Nephron progenitor cell (in vitro differentiated cells): ENCODE data around the gene STXBP6.

ENCODE experiments used
- DNase-seq: peaks from one replicate; pipeline ENCODE4 v3.0.0; 2021
- H3K27ac Mint-ChIP-seq: 2 replicates; pipeline ENCODE4 v1.8.0; 2021; ENCODE audit warnings: mild to moderate bottlenecking, moderate library complexity, mixed read lengths
- H3K27me3 Mint-ChIP-seq: 2 replicates; pipeline ENCODE4 v1.8.0; 2021; ENCODE audit warnings: mild to moderate bottlenecking, low read depth, mixed read lengths; ENCODE audit not compliant: poor library complexity
- H3K36me3 Mint-ChIP-seq: 2 replicates; pipeline ENCODE4 v1.8.0; 2021; ENCODE audit warnings: low read depth, mixed read lengths
- H3K4me1 Mint-ChIP-seq: 2 replicates; pipeline ENCODE4 v1.8.0; 2021; ENCODE audit warnings: mixed read lengths
- H3K4me3 Mint-ChIP-seq: 2 replicates; pipeline ENCODE4 v1.8.0; 2021; ENCODE audit warnings: mild to moderate bottlenecking, moderate library complexity, mixed read lengths
- H3K9me3 Mint-ChIP-seq: 2 replicates; pipeline ENCODE4 v1.8.0; 2021; ENCODE audit warnings: mild to moderate bottlenecking, moderate library complexity, mixed read lengths
- TF ChIP-seq, protein P1 (sequence below): fragments of 200-600 bp; sonication (generic); IDR thresholded peaks from 2 replicates; pipeline ENCODE4 v1.5.0; 2021; ENCODE audit warnings: antibody characterized with exemption

Gene STXBP6

GRCh38 chr14:25019892-25020291 lies 30.1 kb downstream of the STXBP6 start:
- peaks cover 6% of the 10 kb centered on the region for H3K36me3 Mint-ChIP-seq
- no peak overlapping the region for H3K27ac Mint-ChIP-seq
- TF ChIP-seq, protein P1, sequence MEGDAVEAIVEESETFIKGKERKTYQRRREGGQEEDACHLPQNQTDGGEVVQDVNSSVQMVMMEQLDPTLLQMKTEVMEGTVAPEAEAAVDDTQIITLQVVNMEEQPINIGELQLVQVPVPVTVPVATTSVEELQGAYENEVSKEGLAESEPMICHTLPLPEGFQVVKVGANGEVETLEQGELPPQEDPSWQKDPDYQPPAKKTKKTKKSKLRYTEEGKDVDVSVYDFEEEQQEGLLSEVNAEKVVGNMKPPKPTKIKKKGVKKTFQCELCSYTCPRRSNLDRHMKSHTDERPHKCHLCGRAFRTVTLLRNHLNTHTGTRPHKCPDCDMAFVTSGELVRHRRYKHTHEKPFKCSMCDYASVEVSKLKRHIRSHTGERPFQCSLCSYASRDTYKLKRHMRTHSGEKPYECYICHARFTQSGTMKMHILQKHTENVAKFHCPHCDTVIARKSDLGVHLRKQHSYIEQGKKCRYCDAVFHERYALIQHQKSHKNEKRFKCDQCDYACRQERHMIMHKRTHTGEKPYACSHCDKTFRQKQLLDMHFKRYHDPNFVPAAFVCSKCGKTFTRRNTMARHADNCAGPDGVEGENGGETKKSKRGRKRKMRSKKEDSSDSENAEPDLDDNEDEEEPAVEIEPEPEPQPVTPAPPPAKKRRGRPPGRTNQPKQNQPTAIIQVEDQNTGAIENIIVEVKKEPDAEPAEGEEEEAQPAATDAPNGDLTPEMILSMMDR, result no peak
- H3K4me3 Mint-ChIP-seq, result no peak overlapping the region
- no peaks in the 10 kb centered on the region for H3K4me1 Mint-ChIP-seq
- H3K27me3 Mint-ChIP-seq, result no peaks in the 10 kb centered on the region
- no peak for DNase-seq
- H3K9me3 Mint-ChIP-seq, result no peaks in the 10 kb centered on the region

DNA sequence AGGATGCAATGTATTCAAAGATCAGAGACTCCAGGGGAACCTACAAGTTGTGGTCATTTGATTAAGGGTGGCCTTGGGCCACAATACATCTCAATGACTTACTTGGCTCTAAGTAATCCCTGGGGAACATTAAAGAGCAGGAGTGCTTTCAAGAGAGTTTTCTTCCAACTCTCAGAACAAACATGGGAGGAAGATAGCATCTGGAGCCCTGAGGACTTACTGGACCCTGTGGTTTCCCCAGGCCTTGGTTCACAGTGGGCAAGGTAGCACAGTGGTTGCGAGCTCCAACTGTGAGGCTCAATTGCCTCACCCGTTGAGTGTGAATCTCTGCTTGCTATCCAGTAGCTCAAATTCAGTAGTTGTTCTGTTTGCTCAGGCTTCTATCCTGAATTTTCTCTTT lies 32.4 kb downstream of the STXBP6 start:
- H3K36me3 Mint-ChIP-seq, result peaks cover 6% of the 10 kb centered on the region
- no peaks in the 10 kb centered on the region for H3K4me1 Mint-ChIP-seq
- H3K4me3 Mint-ChIP-seq, result no peak overlapping the region
- no peak for DNase-seq
- H3K27ac Mint-ChIP-seq, result no peak overlapping the region
- TF ChIP-seq, protein P1, result no peak
- no peaks in the 10 kb centered on the region for H3K27me3 Mint-ChIP-seq
- no peaks in the 10 kb centered on the region for H3K9me3 Mint-ChIP-seq

DNA sequence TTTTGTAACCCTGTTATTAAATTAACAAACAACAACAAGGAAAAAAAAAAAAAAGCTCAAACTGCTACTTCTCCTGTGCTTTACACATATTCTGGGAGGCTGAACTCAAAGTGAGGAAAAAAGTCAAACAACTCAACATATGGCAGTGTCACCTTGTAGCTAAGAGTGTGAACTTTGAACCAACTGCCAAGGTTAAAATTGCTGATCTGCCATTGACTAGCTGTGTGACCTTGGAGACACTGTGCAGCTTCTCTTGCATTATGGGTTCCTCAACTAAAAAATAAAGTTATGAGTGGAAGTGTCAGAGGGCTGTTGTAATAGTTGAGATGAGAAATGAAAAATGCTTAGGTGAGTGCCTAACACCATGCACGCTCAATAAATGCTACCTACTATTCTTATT lies 34.2 kb downstream of the STXBP6 start:
- H3K27ac Mint-ChIP-seq, result no peak overlapping the region
- no peaks in the 10 kb centered on the region for H3K9me3 Mint-ChIP-seq
- peaks cover 6% of the 10 kb centered on the region for H3K4me1 Mint-ChIP-seq

DNA sequence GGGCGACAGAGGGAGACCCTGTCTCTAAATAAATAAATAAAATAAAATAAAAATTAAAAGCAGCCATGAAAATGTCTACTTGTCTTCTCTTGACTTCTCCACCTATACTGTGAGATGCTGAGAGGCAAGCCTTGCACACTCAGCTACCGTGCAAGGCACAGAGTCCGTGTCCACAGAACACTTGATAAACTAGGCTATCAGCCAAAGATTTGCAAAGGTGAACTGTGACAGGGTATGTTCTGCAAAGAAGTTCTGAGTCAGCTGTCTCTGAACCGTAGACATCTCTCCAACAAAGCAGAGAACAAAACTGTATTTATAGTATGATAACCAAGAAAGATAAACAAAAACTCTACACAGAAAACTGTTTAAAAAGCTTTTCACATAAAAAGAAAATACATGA lies 35.5 kb downstream of the STXBP6 start:
- Mint-ChIP-seq H3K4me1 (peaks cover 19% of the 10 kb centered on the region), H3K36me3 (peaks cover 6% of the 10 kb centered on the region), H3K27ac (no peak overlapping the region), H3K27me3 (no peaks in the 10 kb centered on the region), H3K4me3 (no peak overlapping the region), H3K9me3 (no peaks in the 10 kb centered on the region)
- no peak for DNase-seq
- TF ChIP-seq, protein P1, result no peak

More for the DNA sequence above, 34.2 kb downstream of the STXBP6 start:
- DNase-seq, result no peak
- Mint-ChIP-seq H3K4me3 (no peak overlapping the region), H3K27me3 (no peaks in the 10 kb centered on the region), H3K36me3 (peaks cover 6% of the 10 kb centered on the region)
- TF ChIP-seq, protein P1, result no peak

GRCh38 chr14:25011095-25011494 lies 38.9 kb downstream of the STXBP6 start:
- H3K27me3 Mint-ChIP-seq, result no peaks in the 10 kb centered on the region
- no peak overlapping the region for H3K4me3 Mint-ChIP-seq
- no peaks in the 10 kb centered on the region for H3K9me3 Mint-ChIP-seq

GRCh38 chr14:25010471-25010870 lies 39.5 kb downstream of the STXBP6 start:
- Mint-ChIP-seq H3K4me3 (no peak overlapping the region), H3K9me3 (no peaks in the 10 kb centered on the region), H3K4me1 (peaks cover 22% of the 10 kb centered on the region), H3K27me3 (no peaks in the 10 kb centered on the region), H3K36me3 (no peaks in the 10 kb centered on the region), H3K27ac (no peak overlapping the region)
- TF ChIP-seq, protein P1, result no peak
- DNase-seq, result no peak

More at GRCh38 chr14:25011095-25011494, 38.9 kb downstream of the STXBP6 start:
- TF ChIP-seq, protein P1, result no peak
- H3K27ac Mint-ChIP-seq, result no peak overlapping the region
- no peak for DNase-seq
- peaks cover 22% of the 10 kb centered on the region for H3K4me1 Mint-ChIP-seq
- no peaks in the 10 kb centered on the region for H3K36me3 Mint-ChIP-seq
